HL-60 (cell line): ENCODE data around the gene KLRC1.
"Not testable (repeated sequence)": the region's sequence is repeated elsewhere in the genome, so short reads cannot be mapped to it uniquely, and the experiment has no call there.

ENCODE experiments used
- DNase-seq, 2 experiments: peaks; one replicate each; pipeline ENCODE4 v3.0.0-alpha.2; 2010 to 2020; ENCODE audit warnings: low read depth in 1 of 2, low spot score in 1 of 2
- H3K27ac ChIP-seq: fragments of 250-450 bp; sonication (Bioruptor Pico); replicated peaks from 2 replicates; pipeline ENCODE4 v1.5.1; 2020; ENCODE audit warnings: mild to moderate bottlenecking, moderate library complexity
- H3K27me3 ChIP-seq: fragments of 250-450 bp; sonication (Bioruptor Pico); 2 replicates; pipeline ENCODE4 v1.5.1; 2021; ENCODE audit warnings: mild to moderate bottlenecking, moderate library complexity; ENCODE audit not compliant: insufficient read depth, poor library complexity, severe bottlenecking
- H3K4me3 ChIP-seq: replicated peaks from 2 replicates; pipeline ENCODE4 v1.5.1; 2011; ENCODE audit warnings: mild to moderate bottlenecking, control low read depth, low read length; ENCODE audit not compliant: insufficient read depth
- GABPA ChIP-seq: IDR thresholded peaks from 2 replicates; pipeline ENCODE4 v1.6.1; 2012; ENCODE audit warnings: low read depth
- POLR2AphosphoS5 ChIP-seq: IDR thresholded peaks from 2 replicates; pipeline ENCODE4 v1.6.1; 2012; ENCODE audit warnings: low read depth
- SPI1 ChIP-seq: IDR thresholded peaks from 2 replicates; pipeline ENCODE4 v1.6.1; 2012; ENCODE audit warnings: low read depth, mild to moderate bottlenecking, borderline replicate concordance
- TF ChIP-seq, protein P1 (sequence below): IDR thresholded peaks from 2 replicates; pipeline ENCODE4 v1.6.1; 2012; ENCODE audit warnings: low read depth; ENCODE audit not compliant: insufficient replicate concordance
- TF ChIP-seq, protein P2 (sequence below): IDR thresholded peaks from one replicate; pipeline ENCODE4 v1.5.1; 2011; ENCODE audit warnings: low read length, control low read depth, inconsistent platforms; ENCODE audit not compliant: insufficient read depth

The KLRC1 gene

DNA sequence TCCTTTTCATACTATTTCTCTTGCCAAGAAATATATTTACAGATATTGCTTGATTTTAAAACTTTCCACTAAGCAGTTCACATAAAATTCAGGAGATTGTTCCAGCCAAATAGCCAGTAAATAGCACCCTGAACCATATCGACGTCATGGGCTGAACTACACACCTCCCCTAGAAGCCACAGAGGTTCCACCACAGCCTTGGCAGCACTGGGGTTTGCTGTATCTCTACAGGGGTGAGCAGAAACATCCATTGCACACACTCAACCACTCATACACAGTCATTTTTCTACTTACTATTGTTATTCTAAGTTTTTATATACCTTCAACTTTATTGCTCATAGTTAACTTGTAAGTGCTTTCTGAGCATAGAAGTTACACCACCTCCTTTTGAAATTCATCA is 44.4 kb upstream of the KLRC1 start:
- Histone ChIP-seq H3K4me3 (no peak overlapping the region), H3K27ac (no peak overlapping the region), H3K27me3 (no peaks in the 10 kb centered on the region)
- no peak for DNase-seq
- TF ChIP-seq SPI1: no peak
- TF ChIP-seq, protein P1, sequence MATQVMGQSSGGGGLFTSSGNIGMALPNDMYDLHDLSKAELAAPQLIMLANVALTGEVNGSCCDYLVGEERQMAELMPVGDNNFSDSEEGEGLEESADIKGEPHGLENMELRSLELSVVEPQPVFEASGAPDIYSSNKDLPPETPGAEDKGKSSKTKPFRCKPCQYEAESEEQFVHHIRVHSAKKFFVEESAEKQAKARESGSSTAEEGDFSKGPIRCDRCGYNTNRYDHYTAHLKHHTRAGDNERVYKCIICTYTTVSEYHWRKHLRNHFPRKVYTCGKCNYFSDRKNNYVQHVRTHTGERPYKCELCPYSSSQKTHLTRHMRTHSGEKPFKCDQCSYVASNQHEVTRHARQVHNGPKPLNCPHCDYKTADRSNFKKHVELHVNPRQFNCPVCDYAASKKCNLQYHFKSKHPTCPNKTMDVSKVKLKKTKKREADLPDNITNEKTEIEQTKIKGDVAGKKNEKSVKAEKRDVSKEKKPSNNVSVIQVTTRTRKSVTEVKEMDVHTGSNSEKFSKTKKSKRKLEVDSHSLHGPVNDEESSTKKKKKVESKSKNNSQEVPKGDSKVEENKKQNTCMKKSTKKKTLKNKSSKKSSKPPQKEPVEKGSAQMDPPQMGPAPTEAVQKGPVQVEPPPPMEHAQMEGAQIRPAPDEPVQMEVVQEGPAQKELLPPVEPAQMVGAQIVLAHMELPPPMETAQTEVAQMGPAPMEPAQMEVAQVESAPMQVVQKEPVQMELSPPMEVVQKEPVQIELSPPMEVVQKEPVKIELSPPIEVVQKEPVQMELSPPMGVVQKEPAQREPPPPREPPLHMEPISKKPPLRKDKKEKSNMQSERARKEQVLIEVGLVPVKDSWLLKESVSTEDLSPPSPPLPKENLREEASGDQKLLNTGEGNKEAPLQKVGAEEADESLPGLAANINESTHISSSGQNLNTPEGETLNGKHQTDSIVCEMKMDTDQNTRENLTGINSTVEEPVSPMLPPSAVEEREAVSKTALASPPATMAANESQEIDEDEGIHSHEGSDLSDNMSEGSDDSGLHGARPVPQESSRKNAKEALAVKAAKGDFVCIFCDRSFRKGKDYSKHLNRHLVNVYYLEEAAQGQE: no peak
- TF ChIP-seq GABPA: no peak
- TF ChIP-seq POLR2AphosphoS5: no peak
- TF ChIP-seq, protein P2, sequence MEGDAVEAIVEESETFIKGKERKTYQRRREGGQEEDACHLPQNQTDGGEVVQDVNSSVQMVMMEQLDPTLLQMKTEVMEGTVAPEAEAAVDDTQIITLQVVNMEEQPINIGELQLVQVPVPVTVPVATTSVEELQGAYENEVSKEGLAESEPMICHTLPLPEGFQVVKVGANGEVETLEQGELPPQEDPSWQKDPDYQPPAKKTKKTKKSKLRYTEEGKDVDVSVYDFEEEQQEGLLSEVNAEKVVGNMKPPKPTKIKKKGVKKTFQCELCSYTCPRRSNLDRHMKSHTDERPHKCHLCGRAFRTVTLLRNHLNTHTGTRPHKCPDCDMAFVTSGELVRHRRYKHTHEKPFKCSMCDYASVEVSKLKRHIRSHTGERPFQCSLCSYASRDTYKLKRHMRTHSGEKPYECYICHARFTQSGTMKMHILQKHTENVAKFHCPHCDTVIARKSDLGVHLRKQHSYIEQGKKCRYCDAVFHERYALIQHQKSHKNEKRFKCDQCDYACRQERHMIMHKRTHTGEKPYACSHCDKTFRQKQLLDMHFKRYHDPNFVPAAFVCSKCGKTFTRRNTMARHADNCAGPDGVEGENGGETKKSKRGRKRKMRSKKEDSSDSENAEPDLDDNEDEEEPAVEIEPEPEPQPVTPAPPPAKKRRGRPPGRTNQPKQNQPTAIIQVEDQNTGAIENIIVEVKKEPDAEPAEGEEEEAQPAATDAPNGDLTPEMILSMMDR: no peak

DNA sequence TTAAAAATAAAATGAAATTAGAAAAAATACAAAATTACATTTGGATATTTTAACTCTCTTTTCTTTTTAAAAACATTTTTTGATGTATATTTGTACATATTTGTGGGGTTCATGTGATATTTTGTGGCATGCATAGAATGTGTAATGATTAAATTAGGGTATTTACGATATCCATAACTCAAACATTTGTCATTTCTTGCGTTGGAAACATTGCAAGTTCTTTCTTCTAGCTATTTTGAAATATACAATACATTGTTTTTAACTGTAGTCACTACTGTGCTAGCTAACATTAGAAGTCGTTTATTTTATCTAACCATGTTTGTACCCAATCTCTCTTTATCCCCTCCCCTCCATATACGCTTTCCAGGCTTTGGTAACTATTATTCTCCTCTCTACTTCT is 38.6 kb upstream of the KLRC1 start:
- Histone ChIP-seq H3K27me3 (no peaks in the 10 kb centered on the region), H3K4me3 (no peak overlapping the region), H3K27ac (no peak overlapping the region)
- no peak for DNase-seq
- TF ChIP-seq SPI1: no peak
- TF ChIP-seq, protein P1: no peak
- TF ChIP-seq POLR2AphosphoS5: no peak
- TF ChIP-seq, protein P2: no peak
- no peak for TF ChIP-seq GABPA

DNA sequence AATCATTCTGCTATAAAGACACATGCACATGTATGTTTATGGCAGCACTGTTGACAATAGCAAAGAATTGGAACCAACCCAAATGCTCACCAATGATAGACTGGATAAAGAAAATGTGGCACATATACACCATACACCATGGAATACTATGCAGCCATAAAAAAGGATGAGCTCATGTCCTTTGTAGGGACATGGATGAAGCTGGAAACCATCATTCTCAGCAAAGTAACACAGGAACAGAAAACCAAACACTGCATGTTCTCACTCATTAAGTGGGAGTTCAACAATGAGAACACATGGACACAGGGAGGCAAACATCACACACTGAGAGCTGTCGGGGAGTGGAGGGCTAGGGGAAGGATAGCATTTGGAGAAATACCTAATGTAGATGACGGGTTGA is 34.2 kb upstream of the KLRC1 start:
- not testable (repeated sequence) for H3K4me3 ChIP-seq, H3K27ac ChIP-seq, DNase-seq, H3K27me3 ChIP-seq

DNA sequence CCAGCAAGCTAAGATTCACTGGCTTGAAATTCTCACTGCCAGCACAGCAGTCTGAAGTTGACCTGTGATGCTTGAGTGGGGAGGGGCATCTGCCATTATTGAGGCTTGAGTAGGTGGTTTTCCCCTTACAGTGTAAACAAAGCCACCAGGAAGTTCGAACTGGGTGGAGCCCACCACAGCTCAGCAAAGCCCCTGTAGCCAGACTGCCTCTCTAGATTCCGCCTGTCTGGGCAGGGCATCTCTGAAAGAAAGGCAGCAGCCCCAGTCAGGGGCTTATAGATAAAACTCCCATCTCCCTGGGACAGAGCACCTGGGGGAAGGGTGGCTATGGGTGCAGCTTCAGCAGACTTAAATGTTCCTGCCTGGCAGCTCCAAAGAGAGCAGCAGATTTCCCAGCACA is 28.7 kb upstream of the KLRC1 start:
- DNase-seq: not testable (repeated sequence)

DNA sequence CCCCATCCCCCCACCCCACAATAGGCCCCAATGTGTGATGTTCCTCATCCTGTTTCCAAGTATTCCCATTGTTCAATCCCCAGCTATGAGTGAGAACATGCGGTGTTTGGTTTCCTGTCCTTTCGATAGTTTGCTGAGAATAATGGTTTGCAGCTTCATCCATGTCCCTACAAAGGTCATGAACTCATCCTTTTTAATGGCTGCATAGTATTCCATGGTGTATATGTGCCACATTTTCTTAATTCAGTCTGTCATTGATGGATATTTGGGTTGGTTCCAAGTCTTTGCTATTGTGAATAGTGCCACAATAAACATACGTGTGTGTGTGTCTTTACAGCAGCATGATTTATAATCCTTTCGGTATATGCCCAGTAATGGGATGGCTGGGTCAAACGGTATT is 19.6 kb upstream of the KLRC1 start:
- not testable (repeated sequence) for H3K4me3 ChIP-seq, H3K27ac ChIP-seq, H3K27me3 ChIP-seq, DNase-seq

More for the DNA sequence above, 28.7 kb upstream of the KLRC1 start:
- not testable (repeated sequence) for H3K4me3 ChIP-seq, H3K27me3 ChIP-seq, H3K27ac ChIP-seq

DNA sequence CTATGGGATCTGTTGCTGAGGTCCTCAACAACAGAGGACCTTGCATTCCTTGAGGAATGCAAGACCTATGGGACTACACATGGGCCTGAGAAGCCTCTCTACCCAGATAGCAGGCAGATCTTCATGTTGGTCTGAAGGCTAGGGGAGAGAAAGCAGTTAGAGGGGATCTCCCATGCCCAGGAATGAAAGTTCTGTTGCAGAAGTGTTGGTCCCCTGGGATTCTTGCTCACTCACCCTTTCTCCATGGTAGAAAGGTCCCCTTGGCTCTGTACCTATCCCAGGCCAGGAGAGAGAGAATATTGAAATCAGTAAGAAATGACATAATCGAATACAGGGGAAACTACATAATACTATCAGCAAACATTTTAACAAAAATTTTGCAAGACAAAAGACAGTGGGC is 16.5 kb upstream of the KLRC1 start:
- Histone ChIP-seq H3K4me3 (no peak overlapping the region), H3K27me3 (no peaks in the 10 kb centered on the region), H3K27ac (no peak overlapping the region)
- DNase-seq: no peak
- no peak for TF ChIP-seq SPI1
- TF ChIP-seq, protein P2: no peak
- TF ChIP-seq, protein P1: no peak
- no peak for TF ChIP-seq POLR2AphosphoS5
- no peak for TF ChIP-seq GABPA
